ENCODE measurements around the gene PIP5K1B. TPM values are rescaled to one million over a fixed set of nuclear protein-coding genes. Genes with fewer than 3 reads are reported as not detected.

PIP5K1B gene
- total and polyA plus RNA-seq, 2 of the 13 experiments (the other 11 are each of a cell fraction or from before 2014, with no cell fraction given) = 15.8 to 17.5 TPM

GRCh38 chr9:68969538-68969937 lies 264.5 kb downstream of the PIP5K1B start (continued):
- TF ChIP-seq ZNF318 (CRISPR knock-in tag; IDR thresholded peaks at IDR 0.05) = no peak
- TF ChIP-seq ZNF709 (CRISPR knock-in tag; IDR thresholded peaks at IDR 0.05) = no peak
- no peak for TF ChIP-seq FOXC1 (CRISPR knock-in tag; IDR thresholded peaks at IDR 0.05; ENCODE audit: borderline replicate concordance)
- no peak for TF ChIP-seq SP2 (CRISPR knock-in tag; IDR thresholded peaks at IDR 0.05)
- TF ChIP-seq, protein P1, sequence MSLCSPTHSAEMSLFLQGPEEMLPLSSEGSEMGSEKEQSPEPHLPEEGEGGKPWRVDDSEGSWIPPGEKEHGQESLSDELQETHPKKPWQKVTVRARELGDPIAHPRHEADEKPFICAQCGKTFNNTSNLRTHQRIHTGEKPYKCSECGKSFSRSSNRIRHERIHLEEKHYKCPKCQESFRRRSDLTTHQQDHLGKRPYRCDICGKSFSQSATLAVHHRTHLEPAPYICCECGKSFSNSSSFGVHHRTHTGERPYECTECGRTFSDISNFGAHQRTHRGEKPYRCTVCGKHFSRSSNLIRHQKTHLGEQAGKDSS (CRISPR knock-in tag; IDR thresholded peaks at IDR 0.05; ENCODE audit: borderline replicate concordance, low read depth) = no peak
- TF ChIP-seq ATF4 (CRISPR knock-in tag; IDR thresholded peaks at IDR 0.05) = peak in 1 of 2 experiments; percentile 73; a peak in 2 of 4 replicates
- TF ChIP-seq, protein P2, sequence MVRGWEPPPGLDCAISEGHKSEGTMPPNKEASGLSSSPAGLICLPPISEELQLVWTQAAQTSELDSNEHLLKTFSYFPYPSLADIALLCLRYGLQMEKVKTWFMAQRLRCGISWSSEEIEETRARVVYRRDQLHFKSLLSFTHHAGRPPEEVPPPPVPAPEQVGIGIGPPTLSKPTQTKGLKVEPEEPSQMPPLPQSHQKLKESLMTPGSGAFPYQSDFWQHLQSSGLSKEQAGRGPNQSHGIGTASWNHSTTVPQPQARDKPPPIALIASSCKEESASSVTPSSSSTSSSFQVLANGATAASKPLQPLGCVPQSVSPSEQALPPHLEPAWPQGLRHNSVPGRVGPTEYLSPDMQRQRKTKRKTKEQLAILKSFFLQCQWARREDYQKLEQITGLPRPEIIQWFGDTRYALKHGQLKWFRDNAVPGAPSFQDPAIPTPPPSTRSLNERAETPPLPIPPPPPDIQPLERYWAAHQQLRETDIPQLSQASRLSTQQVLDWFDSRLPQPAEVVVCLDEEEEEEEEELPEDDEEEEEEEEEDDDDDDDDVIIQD (CRISPR knock-in tag; IDR thresholded peaks at IDR 0.05; ENCODE audit: low read depth) = peak; percentile 94
- no peak for TF ChIP-seq BRD4 (CRISPR knock-in tag; IDR thresholded peaks at IDR 0.05)
- TF ChIP-seq, protein P3, sequence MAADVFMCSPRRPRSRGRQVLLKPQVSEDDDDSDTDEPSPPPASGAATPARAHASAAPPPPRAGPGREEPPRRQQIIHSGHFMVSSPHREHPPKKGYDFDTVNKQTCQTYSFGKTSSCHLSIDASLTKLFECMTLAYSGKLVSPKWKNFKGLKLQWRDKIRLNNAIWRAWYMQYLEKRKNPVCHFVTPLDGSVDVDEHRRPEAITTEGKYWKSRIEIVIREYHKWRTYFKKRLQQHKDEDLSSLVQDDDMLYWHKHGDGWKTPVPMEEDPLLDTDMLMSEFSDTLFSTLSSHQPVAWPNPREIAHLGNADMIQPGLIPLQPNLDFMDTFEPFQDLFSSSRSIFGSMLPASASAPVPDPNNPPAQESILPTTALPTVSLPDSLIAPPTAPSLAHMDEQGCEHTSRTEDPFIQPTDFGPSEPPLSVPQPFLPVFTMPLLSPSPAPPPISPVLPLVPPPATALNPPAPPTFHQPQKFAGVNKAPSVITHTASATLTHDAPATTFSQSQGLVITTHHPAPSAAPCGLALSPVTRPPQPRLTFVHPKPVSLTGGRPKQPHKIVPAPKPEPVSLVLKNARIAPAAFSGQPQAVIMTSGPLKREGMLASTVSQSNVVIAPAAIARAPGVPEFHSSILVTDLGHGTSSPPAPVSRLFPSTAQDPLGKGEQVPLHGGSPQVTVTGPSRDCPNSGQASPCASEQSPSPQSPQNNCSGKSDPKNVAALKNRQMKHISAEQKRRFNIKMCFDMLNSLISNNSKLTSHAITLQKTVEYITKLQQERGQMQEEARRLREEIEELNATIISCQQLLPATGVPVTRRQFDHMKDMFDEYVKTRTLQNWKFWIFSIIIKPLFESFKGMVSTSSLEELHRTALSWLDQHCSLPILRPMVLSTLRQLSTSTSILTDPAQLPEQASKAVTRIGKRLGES (CRISPR knock-in tag; IDR thresholded peaks at IDR 0.05; ENCODE audit: borderline replicate concordance) = no peak
- TF ChIP-seq SRF (IDR thresholded peaks at IDR 0.05; ENCODE audit: low read depth, low read length) = no peak
- no peak for TF ChIP-seq ZSCAN30 (CRISPR knock-in tag; IDR thresholded peaks at IDR 0.05)
- no peak for TF ChIP-seq NCOA1 (CRISPR knock-in tag; IDR thresholded peaks at IDR 0.05)
- no peak for TF ChIP-seq POLR2A (IDR thresholded peaks at IDR 0.05; ENCODE audit: insufficient read depth in 1 of 2, low read depth in 2 of 2, low read length in 2 of 2)
